NOMO-1 (cell line): ENCODE measurements around the gene LBR.

ENCODE experiments used
- DNase-seq, 2 experiments: peaks; one replicate each; lab custom pipeline; 2025; ENCODE audit not compliant: unreplicated experiment in 2 of 2; lab: John Stamatoyannopoulos, UW

LBR gene

GRCh38 chr1:225424562-225425200 is 3.2 kb downstream of the LBR start:
- DNase-seq: no peak

- no peak for DNase-seq
Measured at GRCh38 chr1:225423518-225423855, 4.4 kb downstream of the LBR start.

GRCh38 chr1:225422795-225423517 is 4.9 kb downstream of the LBR start:
- no peak for DNase-seq

- DNase-seq: peak in 1 of 2 experiments; percentile 9
Measured at GRCh38 chr1:225422031-225422605, 5.7 kb downstream of the LBR start.

GRCh38 chr1:225418598-225418997 is 9.2 kb downstream of the LBR start:
- DNase-seq: no peak

- DNase-seq: no peak
Measured at GRCh38 chr1:225418059-225418458, 9.8 kb downstream of the LBR start.

- no peak for DNase-seq
Measured at GRCh38 chr1:225415967-225416745, 11.7 kb downstream of the LBR start.

GRCh38 chr1:225415307-225415706 is 12.5 kb downstream of the LBR start:
- DNase-seq: no peak

- no peak for DNase-seq
Measured at GRCh38 chr1:225413708-225414375, 14.0 kb downstream of the LBR start.

- no peak for DNase-seq
Measured at GRCh38 chr1:225412803-225413351, 15.0 kb downstream of the LBR start.

GRCh38 chr1:225412321-225412720 is 15.5 kb downstream of the LBR start:
- DNase-seq: no peak

GRCh38 chr1:225410036-225410435 is 17.8 kb downstream of the LBR start:
- DNase-seq: no peak

- no peak for DNase-seq
Measured at GRCh38 chr1:225409051-225409450, 18.8 kb downstream of the LBR start.

GRCh38 chr1:225408249-225408648 is 19.6 kb downstream of the LBR start:
- DNase-seq: no peak

- DNase-seq: no peak
Measured at GRCh38 chr1:225407755-225408154, 20.1 kb downstream of the LBR start.

- DNase-seq: no peak
Measured at GRCh38 chr1:225406976-225407725, 20.7 kb downstream of the LBR start.

- DNase-seq: no peak
Measured at GRCh38 chr1:225400968-225401367, 26.9 kb downstream of the LBR start.

- DNase-seq: no peak
Measured at GRCh38 chr1:225396357-225396756, 31.5 kb downstream of the LBR start.

GRCh38 chr1:225389843-225390242 is 38.0 kb downstream of the LBR start:
- no peak for DNase-seq

GRCh38 chr1:225388372-225388771 is 39.5 kb downstream of the LBR start:
- peak; percentile 6 to 11 for DNase-seq
